ENCODE measurements around the gene TAS1R1.

DNA sequence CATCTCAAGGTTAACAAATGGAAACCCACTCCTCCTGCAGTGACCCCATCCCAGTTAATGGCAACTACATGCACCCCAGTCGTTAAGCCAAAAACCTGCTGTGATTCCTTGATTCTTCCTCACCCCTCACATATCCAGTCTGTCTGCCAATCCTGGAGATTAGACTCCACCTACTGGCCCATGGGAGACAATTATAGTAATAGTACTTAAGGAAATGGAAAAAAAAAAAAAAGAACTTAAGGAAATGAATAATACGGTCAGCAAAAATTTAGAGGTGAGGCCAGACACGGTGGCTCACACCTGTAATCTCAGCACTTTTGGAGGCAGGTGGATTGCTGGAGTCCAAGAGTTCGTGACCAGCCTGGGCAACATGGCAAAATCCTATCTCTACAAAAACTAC, 7.8 kb upstream of the TAS1R1 start:
- TF ChIP-seq, protein P1, sequence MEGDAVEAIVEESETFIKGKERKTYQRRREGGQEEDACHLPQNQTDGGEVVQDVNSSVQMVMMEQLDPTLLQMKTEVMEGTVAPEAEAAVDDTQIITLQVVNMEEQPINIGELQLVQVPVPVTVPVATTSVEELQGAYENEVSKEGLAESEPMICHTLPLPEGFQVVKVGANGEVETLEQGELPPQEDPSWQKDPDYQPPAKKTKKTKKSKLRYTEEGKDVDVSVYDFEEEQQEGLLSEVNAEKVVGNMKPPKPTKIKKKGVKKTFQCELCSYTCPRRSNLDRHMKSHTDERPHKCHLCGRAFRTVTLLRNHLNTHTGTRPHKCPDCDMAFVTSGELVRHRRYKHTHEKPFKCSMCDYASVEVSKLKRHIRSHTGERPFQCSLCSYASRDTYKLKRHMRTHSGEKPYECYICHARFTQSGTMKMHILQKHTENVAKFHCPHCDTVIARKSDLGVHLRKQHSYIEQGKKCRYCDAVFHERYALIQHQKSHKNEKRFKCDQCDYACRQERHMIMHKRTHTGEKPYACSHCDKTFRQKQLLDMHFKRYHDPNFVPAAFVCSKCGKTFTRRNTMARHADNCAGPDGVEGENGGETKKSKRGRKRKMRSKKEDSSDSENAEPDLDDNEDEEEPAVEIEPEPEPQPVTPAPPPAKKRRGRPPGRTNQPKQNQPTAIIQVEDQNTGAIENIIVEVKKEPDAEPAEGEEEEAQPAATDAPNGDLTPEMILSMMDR (IDR thresholded peaks at IDR 0.05; ENCODE audit: borderline replicate concordance, extremely low read depth, low read length, poor library complexity, severe bottlenecking): no peak
- no peak for TF ChIP-seq EZH2 (IDR thresholded peaks at IDR 0.05; ENCODE audit: borderline replicate concordance, low read depth, low read length, severe bottlenecking)

Measured in DND-41 (cell line).